Loucy (cell line): ENCODE results near the gene SLC25A18.

Experiments used
- CTCF ChIP-seq: fragments of 200-600 bp; sonication (generic); conservative IDR thresholded peaks from 2 replicates; pipeline ENCODE4 v1.5.1; 2014; ENCODE audit warnings: mild to moderate bottlenecking, antibody characterized with exemption, low read length
- EZH2phosphoT487 ChIP-seq: fragments of 200-600 bp; IDR thresholded peaks from 2 replicates; pipeline ENCODE4 v1.6.1; 2018; ENCODE audit warnings: antibody characterized with exemption, mild to moderate bottlenecking, moderate library complexity, borderline replicate concordance

- TF ChIP-seq CTCF (no peak), EZH2phosphoT487 (no peak)
Measured at GRCh38 chr22:17575151-17575550, 11.9 kb downstream of the SLC25A18 start.
